HG03159 (cell line): ENCODE results near the gene SLC12A7.

Source experiments
- ATAC-seq: cut with Tn5 transposase; IDR thresholded peaks from one replicate; pipeline ENCODE4 v1.9.1; 2021; ENCODE audit warnings: mild to moderate bottlenecking, moderate library complexity; ENCODE audit not compliant: unreplicated experiment

Gene SLC12A7

DNA sequence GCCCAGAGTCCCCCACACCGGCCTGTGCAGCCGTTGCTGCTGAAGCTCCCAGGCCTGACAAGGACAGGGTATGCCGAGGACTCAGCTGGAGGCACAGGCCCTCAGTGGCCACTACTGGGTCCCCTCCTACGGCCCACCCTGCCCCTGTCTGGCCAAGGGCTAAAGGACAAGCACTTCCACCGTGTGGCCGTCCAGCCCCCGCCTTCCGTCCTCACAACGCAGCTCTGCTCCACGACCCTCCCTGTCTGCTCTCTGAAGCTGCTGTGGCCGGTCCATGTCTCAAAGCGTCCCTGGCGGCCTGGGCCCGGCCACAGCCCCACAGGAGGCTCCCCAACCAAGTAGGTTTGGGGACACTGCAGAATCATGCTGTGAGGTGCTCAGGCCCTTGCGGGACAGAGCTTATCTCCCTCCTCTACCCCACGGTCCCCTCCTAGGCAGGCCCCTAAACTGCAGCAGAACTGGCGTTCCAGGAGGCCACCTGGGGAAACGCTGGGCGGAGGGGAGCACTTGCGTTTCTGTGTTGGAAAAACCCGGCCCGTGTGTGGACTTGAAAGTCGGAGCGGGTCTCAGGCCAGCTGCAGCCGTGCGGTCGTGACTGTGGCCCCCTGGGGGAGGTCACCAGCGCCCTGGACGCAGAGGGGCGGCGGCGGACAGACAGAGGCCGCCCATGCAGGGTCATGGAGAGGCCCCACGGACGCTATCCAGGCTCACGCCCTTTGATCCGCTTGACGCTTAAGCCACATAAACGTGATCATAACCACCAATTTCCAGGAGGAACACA is 57.7 kb downstream of the SLC12A7 start:
- no peak for ATAC-seq

DNA sequence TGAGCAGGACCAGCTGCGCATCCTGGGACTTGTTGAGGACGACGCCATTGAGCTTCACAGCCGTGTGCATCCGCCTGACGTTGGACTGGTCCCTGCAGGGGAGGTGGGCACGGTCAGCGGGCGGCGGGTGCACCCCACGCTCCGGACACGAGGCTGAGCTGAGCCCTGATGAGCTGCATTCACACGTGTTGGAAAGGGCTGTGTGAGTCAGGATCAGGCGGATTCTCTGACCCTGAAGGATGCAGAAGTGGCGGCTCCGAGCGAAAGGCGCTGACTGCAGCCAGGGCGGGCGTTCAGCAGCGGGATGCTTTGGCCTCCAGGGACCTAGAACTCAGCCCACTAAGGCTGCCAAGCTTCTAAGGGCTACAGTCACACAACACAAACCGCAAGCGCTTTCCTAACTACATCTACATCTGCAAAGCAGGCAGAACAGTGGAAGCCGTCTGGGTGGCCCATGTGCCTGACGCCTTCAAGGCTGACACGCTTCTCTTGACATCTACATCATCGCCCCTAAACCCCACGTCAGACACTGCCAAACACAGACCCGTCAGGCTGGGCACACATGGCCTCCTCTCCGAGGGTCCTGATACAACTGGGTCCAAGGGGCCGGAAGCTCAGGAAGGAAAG is 58.4 kb downstream of the SLC12A7 start:
- ATAC-seq, result no peak

DNA sequence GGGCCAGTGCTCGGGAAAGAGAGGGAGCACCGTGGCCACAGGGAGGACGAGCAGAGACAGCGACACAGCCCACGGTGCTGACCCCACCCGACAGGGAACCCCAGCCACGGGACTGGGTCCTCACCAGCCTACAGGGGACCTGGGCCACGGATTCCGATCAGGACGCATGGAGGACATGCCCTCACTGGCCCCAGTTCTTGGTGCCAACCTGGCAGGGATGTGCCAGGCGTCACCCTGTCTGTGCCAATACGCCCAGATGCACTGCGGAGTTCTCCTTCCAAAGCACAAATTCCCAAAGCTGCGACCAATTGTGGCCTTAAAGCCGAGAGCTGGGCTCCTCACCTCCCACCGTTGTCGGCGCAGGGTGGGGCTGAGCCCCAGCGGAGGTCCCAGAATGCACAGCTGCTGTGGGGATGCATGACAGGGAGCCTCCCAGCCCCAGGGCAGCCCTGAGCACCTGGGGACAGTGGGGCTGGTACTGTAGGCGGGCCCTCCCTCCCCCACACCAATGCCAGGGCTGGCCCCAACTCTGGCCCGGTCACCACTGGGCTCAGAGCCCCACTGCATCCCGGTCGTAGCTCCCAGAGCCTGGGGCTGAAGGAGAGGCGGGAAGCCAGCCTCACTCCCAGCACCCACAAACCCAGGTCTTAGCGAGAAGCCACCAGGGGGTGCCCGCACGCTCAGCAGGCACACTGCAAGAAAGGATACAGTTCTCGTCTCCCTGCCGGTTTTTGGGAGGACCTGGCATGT is 59.0 kb downstream of the SLC12A7 start:
- no peak for ATAC-seq

DNA sequence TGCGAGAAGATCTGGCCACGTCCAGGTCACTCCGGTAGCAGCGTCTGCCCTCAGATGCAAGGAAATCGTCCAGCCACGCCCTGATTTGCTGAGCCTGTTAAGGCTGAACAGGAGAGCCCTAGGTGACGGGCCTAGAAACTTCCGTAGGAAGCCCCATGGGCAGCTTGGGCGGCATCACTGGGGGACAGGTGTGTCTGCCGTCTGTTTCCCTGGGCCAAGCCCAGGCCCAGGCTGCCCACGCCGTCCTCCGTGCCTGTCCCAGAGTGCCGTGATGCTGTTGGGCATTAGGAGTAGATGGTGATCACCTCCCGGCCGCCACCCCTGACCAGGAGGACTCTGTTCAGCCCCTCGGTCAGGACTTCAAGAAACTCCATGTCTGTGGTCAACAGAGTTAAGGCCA is 59.8 kb downstream of the SLC12A7 start:
- ATAC-seq, result no peak

DNA sequence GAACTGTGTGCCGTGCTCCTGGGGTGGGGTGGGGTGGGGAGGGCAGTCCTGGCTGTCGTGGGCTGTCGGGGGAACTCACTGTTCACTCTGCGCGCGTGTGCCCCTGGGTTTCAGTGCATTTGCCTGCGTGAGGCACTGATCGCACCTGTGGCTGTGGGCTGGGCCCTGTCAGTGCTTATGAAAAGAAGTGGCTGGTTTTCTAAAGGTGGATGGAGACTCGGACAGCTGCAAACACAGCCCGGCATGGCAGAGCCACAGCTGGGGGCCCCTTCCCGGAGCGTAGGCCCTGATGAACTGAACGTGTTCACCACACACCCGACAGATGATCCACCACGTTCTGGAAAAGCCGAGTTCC is 60.5 kb downstream of the SLC12A7 start:
- ATAC-seq, result no peak

DNA sequence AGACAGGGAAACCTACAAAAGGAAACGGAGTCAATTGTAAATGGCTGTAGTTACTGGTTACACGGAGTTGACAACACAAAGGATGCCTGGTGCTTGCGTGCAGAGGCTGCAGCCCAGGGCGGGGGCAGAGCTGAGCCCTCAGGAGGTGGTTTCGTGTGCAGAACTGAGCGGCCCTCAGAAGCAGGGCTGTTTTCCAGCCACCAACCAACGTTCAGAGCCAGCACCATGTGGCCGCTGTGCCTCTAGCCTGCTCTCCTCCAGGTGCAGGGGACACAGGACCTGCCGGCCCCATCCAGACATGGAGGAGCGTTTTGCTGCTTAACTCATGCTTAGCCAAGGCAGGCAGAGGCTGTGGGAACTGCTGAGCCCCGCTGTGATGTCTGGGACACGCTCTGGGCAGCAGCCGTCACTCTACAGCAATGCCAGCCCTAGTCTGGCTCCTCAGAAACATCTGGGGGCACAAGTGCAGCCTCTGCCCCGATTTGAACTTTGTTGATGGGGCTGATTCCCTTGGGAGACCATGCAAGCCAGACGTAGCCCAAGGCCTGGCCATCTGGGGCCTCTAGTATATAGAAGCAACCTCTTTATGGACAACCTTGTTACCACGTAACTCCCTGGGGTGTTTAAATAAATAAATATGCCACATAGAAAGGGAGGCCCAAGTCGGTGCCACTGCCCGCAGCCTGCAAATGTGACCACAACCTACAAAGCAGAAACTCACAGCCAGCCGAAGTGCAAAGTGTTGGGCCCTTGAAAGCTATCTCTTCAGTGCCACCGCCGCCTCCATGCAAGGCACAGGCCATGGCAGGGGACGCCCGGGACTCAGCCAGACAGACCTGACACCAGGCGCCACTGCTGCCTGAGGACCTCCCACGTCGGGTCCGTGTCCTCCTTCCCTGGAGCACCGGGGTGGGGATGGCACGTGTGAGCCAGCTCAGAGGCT is 61.2 kb downstream of the SLC12A7 start:
- ATAC-seq, result no peak

DNA sequence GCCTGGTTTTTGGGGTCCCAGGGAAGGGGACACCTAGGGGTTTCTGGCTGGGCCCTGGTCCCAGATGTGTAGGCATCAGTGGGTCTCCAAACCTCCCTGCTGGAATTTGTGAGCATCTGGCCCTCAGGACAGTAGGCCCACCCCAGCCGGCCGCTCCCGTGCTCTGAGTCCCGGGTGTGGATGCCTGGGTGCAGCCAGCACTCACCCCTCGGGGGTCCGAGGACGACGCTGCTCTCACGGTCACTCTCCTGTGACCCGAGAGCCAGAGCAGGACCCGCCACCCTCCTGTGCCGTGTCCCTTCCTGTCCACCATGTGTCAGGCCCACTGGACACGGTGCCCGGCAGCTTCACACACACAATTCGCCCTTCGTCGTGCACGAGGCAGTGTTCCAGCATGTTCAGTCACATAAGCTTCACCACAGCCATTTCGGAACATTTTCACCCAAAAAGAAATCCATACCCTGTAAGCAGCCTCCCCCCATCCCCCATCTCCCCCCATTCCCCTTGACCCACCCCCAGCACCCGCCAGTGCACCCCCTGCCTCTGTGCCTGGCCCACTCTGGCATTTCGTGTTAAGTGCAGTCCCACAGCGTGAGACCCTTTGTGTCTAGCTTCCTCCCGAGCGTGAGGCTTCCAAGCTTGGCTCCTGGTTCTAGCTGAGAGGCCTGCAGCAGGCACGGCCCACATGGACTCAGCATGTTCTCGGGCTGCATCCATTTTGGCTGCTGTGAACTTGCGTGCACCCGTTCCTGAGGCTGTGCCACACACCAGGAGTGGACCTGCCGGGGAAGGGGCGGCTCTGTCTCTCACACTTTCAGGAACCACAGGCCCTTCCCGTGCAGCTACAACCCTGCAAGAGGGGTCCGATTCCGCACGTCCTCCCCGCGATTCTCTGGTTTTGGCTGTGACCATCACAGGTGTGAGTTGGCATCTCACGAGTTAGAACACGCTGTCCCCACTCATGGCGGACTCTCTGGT is 62.7 kb downstream of the SLC12A7 start:
- ATAC-seq, result no peak

DNA sequence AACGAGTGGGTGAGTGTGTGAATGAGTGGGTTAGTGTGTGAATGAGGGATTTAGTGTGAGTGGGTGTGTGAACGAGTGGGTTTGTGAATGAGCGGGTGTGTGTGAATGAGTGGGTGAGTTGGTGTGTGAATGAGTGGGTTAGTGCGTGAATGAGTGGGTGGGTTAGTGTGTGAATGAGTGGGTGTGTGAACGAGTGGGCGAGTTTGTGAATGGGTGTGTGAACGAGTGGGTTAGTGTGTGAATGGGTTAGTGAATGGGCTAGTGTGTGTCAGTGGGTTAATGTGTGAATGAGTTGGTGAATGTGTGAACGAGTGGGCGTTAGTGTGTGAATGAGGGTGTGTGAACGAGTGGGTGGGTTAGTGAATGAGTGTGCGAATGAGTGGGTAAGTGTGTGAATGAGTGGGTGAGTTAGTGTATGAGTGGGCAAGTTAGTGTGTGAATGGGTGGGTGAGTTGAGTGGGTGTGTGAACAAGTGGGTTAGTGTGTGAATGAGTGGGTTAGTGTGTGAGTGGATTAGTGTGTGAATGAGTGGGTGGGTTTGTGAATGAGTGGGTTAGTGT is 63.6 kb downstream of the SLC12A7 start:
- ATAC-seq, result no peak

DNA sequence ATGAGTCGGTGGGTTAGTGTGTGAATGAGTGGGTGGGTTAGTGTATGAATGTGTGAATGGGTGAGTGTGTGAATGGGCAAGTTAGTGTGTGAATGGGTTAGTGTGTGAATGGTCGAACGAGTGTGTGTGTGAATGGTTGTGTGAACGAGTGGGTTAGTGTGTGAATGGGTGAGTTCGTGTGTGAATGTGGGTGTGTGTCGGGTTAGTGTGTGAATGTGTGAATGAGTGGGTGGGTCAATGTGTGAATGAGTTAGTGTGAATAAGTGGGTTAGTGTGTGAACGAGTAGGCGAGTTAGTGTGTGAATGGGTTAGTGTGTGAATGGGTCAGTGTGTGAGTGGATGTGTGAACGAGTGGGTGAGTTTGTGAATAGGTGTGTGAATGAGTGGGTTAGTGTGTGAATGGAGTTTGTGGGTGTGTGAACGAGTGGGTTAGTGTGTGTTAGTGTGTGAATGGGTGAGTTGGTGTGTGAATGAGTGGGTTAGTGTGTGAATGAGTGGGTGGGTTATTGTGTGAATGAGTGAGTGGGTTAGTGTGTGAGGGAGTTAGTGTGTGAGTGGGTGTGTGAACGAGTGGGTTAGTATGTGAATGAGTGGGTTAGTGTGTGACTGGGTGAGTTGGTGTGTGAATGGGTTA is 64.4 kb downstream of the SLC12A7 start:
- ATAC-seq, result no peak

DNA sequence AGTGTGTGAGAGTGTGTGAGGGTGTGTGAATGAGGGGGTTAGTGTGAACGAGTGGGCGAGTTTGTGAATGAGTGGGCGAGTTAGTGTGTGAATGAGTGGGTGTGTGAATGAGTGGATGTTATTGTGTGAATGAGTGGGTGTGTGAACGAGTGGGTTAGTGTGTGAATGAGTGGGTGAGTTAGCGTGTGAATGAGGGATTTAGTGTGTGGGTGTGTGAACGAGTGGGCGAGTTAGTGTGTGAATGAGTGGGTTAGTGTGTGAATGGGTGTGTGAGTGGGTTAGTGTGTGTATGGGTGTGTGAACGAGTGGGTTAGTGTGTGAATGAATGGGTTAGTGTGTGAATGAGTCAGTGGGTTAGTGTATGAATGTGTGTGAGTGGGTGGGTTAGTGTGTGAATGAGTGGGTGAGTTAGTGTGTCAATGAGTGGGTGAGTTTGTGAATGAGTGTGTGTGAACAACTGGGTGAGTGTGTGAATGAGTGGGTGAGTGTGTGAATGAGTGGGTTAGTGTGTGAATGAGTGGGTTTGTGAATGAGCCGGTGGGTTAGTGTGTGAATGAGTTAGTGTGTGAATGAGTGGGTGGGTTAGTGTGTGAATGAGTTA is 65.8 kb downstream of the SLC12A7 start:
- no peak for ATAC-seq

DNA sequence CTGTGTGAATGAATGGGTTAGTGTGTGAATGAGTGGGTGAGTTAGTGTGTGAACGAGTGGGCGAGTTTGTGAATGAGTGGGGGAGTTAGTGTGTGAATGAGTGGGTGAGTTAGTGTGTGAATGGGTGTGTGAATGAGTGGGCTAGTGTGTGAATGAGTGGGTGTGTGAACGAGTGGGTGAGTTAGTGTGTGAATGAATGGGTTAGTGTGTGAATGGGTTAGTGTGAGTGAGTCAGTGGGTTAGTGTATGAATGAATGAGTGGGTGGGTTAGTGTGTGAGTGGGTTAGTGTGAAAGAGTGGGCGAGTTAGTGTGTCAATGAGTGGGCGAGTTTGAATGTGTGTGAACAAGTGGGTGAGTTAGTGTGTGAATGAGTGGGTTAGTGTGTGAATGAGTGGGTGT is 67.7 kb downstream of the SLC12A7 start:
- no peak for ATAC-seq

DNA sequence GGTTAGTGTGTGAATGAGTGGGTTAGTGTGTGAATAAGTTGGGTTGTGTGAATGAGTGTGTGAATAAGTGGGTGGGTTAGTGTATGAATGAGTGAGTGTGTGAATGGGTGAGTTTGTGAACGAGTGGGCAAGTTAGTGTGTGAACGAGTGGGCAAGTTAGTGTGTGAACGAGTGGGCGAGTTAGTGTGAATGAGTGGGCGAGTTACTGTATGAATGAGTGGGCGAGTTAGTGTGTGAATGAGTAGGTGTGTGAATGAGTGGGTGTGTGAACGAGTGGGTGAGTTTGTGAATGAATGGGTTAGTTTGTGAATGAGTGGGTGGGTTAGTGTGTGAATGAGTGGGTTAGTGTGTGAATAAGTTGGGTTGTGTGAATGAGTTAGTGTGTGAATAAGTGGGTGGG is 68.5 kb downstream of the SLC12A7 start:
- no peak for ATAC-seq

DNA sequence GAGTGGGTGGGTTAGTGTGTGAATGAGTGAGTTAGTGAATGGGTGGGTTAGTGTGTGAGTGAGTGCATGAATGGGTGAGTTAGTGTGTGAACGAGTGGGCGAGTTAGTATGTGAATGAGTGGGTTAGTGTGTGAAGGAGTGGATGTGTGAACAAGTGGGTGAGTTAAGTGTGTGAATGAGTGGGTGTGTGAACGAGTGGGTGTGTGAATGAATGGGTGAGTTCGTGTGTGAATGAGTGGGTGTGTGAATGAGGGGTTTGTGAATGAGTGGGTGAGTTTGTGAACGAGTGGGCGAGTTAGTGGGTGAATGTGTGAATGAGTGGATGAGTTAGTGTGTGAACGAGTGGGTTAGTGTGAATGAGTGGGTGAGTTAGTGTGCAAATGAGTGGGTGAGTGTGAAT is 69.2 kb downstream of the SLC12A7 start:
- no peak for ATAC-seq

DNA sequence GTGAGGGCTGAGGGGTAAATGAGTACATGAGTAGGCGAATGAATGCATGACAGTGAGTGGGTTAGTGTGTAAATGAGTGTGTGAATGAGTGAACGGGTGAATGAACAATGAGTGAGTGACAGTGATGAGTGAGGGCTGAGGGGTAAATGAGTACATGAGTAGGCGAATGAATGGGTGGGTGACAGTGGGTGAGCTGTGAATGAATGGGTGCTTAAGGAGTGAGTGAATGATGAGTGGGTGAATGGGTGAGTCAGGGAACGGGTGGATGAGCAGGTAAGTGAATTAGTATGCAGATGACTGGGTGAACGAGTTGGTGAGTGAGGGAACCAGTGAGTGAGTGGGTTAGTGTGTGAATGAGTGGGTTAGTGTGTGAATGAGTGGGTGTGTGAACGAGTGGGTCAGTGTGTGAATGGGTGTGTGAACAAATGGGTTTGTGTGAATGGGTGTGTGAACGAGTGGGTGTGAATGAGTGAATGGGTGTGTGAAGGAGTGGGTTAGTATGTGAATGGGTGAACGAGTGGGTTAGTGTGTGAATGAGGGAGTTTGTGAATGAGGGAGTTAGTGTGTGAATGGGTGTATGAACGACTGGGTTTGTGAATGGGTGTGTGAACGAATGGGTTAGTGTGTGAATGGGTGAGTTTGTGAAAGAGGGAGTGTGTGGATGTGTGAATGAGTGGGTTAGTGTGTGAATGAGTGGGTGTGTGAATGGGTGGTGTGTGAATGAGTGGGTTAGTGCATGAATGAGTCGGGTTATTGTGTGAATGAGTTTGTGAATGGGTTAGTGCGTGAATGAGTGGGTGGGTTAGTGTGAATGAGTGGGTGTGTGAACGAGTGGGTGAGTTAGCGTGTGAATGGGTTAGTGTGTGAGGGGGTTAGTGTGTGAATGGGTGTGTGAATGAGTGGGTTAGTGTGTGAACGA is 70.4 kb downstream of the SLC12A7 start:
- ATAC-seq, result no peak

DNA sequence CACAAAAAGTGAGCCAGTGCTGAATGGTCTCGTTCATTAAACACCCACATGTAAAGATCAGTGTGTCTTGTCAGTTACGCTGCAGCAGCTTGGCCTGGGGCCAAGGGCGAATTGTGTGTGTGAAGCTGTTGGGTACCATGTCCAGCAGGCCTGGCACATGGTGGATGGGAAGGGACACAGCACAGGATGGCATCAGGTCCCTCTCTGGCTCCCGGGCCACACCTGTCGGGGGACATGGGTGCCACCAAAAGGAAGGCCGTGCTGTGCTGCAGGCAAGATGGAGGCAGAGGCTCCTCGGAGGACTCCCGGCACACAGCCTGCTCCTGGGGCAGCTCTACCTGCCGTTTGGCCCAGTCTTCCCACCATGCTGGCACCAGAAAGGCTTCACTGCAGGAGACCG is 71.3 kb downstream of the SLC12A7 start:
- no peak for ATAC-seq

DNA sequence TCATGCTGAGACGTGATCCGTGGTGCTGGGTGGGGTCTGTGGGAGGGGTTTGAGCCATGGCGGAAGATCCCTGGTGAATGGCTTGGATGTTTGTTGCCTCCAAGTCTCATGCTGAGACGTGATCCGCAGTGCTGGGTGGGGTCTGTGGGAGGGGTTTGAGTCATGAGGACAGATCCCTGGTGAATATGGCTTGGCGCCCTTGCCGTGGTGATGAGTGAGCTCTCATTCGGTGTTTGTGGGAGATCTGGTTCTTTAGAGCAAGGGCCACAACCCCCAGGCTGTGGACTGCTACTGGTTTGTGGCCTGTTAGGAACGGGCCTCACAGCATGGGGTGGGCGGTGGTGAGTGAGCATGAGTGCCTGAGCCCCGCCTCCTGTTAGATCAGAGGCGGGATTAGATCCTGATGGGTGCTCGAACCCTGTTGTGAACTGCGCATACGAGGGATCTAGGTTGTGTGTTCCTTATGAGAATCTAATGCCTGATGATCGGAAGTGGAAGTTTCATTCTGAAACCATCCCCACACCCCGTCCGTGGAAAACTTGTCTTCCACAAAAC is 72.1 kb downstream of the SLC12A7 start:
- no peak for ATAC-seq

DNA sequence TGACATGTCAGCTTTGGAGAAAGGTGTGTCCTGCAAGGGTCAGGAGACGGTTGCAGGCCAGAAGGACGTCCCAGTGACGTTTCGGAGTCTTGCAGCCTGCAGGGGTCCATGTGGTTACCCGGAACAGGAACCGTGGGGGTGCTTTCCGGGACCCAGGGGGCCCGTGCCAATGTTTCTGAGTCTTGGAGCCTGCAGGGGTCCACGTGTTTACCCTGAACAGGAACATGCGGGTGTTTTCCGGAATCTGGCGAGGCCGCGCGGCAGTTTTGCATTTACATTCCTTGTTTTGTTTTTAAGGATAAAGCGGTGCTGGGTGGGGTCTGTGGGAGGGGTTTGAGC is 72.7 kb downstream of the SLC12A7 start:
- ATAC-seq, result no peak
